Fibroblast of lung (primary cell): ENCODE measurements around the gene CNGA1. TPM values are rescaled to one million over a fixed set of nuclear protein-coding genes. Genes with fewer than 3 reads are reported as not detected.

Experiments used
- DNase-seq, 2 donors: peaks; one replicate each; pipeline versions ENCODE4 v3.0.0 to v3.0.0-alpha.2; 2010; ENCODE audit warnings: low read depth in 2 of 2
- H2AFZ ChIP-seq: 2 replicates; pipeline ENCODE4 v1.5.1; 2012; ENCODE audit warnings: low read length, control low read depth, inconsistent platforms
- H3K27ac ChIP-seq: 2 replicates; pipeline ENCODE4 v1.5.1; 2011; ENCODE audit warnings: low read length, control low read depth; ENCODE audit not compliant: insufficient read depth
- H3K27me3 ChIP-seq: 2 replicates; pipeline ENCODE4 v1.5.1; 2011; ENCODE audit warnings: mild to moderate bottlenecking, low read length; ENCODE audit not compliant: control insufficient read depth, insufficient read depth
- H3K36me3 ChIP-seq: 2 replicates; pipeline ENCODE4 v1.5.1; 2011; ENCODE audit warnings: low read length; ENCODE audit not compliant: control insufficient read depth, insufficient read depth
- H3K4me1 ChIP-seq: 2 replicates; pipeline ENCODE4 v1.5.1; 2011; ENCODE audit warnings: low read length; ENCODE audit not compliant: control insufficient read depth, insufficient read depth; ENCODE audit errors: extremely low read depth
- H3K4me2 ChIP-seq: 2 replicates; pipeline ENCODE4 v1.5.1; 2011; ENCODE audit warnings: low read length, control low read depth; ENCODE audit not compliant: insufficient read depth; ENCODE audit errors: extremely low read depth
- H3K4me3 ChIP-seq, 4 experiments: fragments of 200-600 bp in 1 of 4; sonication (generic) in 1 of 4; replicated peaks in 1 of 4; 2 replicates each; pipeline ENCODE4 v1.5.1; 2011 to 2016; ENCODE audit warnings: low read length in 4 of 4, low read depth in 3 of 4, mild to moderate bottlenecking in 3 of 4, control low read depth in 2 of 4, inconsistent platforms in 1 of 4, mixed read lengths in 1 of 4; ENCODE audit not compliant: insufficient read depth in 1 of 4; ENCODE audit errors: control extremely low read depth in 1 of 4
- H3K79me2 ChIP-seq: 2 replicates; pipeline ENCODE4 v1.5.1; 2012; ENCODE audit warnings: mild to moderate bottlenecking, low read length, inconsistent platforms; ENCODE audit not compliant: control insufficient read depth, insufficient read depth
- H3K9ac ChIP-seq: 2 replicates; pipeline ENCODE4 v1.5.1; 2011; ENCODE audit warnings: mild to moderate bottlenecking, low read length, control low read depth; ENCODE audit not compliant: insufficient read depth
- H3K9me3 ChIP-seq: 2 replicates; pipeline ENCODE4 v1.5.1; 2012; ENCODE audit warnings: low read depth, low read length; ENCODE audit not compliant: control insufficient read depth, insufficient read depth
- H4K20me1 ChIP-seq: 2 replicates; pipeline ENCODE4 v1.5.1; 2011; ENCODE audit warnings: low read length; ENCODE audit not compliant: control insufficient read depth, insufficient read depth; ENCODE audit errors: extremely low read depth
- CTCF ChIP-seq, 2 donors: IDR thresholded peaks in 1 of 2; conservative IDR thresholded peaks in 1 of 2; 1 replicate in 1 of 2; 2 replicates in 1 of 2; pipeline ENCODE4 v1.5.1; 2011 to 2012; ENCODE audit warnings: low read length in 2 of 2, control low read depth in 1 of 2, inconsistent platforms in 1 of 2, low read depth in 1 of 2, mild to moderate bottlenecking in 1 of 2
- EZH2 ChIP-seq: IDR thresholded peaks from 2 replicates; pipeline ENCODE4 v1.5.1; 2012; ENCODE audit warnings: low read length, control low read depth, mild to moderate bottlenecking; ENCODE audit errors: missing control alignments
- polyA plus RNA-seq, 2 donors: library from polyadenylated mRNA; depleted of rRNA in 1 of 2; stranded (reverse) in 1 of 2; unstranded in 1 of 2; fragments of >200 nt; gene quantifications; 2 replicates each; pipeline ENCODE4 v1.2.1, GENCODE V29; 2011 to 2012; ENCODE audit warnings: missing spikeins in 1 of 2
- total RNA-seq: library from RNA; depleted of rRNA; stranded (reverse); fragments of >200 nt; gene quantifications from 2 replicates; pipeline ENCODE4 v1.2.1, GENCODE V29; 2014

The CNGA1 gene
- total and polyA plus RNA-seq, 2 donors (not counting 1 experiment from before 2014, with no cell fraction given): not detected

- Histone ChIP-seq H3K79me2 (no peaks in the 10 kb centered on the region), H3K4me1 (no peaks in the 10 kb centered on the region)
- no peak for DNase-seq
Observed at GRCh38 chr4:48030470-48030869, 14.0 kb upstream of the CNGA1 start.

DNA sequence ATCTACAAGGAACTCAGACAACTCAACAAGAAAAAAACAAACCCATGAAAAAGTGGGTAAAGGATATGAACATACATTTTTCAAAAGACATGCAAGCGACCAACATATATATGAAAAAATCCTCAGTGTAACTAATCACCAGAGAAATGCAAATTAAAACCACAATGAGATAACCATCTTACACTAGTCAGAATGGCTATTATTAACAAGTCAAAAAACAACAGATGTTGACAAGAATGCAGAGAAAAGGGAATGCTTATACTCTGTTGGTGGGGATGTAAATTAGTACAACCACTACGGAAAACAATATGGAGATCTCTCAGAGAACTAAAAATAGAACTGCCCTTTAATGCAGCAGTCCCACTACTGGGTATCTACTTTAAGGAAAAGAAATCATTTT, 12.2 kb upstream of the CNGA1 start:
- H2AFZ ChIP-seq: no peak overlapping the region
- no peaks in the 10 kb centered on the region for H3K36me3 ChIP-seq
- H4K20me1 ChIP-seq: no peaks in the 10 kb centered on the region
- no peak overlapping the region for H3K4me3 ChIP-seq
- H3K27me3 ChIP-seq: no peaks in the 10 kb centered on the region
- DNase-seq: no peak
- H3K9me3 ChIP-seq: no peaks in the 10 kb centered on the region
- no peak for TF ChIP-seq CTCF (conservative IDR thresholded peaks at IDR 0.05 in 1 of 2, IDR thresholded peaks at IDR 0.05 in 1 of 2; ENCODE audit: low read depth in 1 of 2, low read length in 2 of 2)
- no peak for TF ChIP-seq EZH2
- H3K27ac ChIP-seq: no peak overlapping the region
- no peak overlapping the region for H3K4me2 ChIP-seq
- no peak overlapping the region for H3K9ac ChIP-seq
- H3K4me1 ChIP-seq: no peaks in the 10 kb centered on the region
- no peaks in the 10 kb centered on the region for H3K79me2 ChIP-seq

More at GRCh38 chr4:48030470-48030869, 14.0 kb upstream of the CNGA1 start:
- H3K36me3 ChIP-seq: no peaks in the 10 kb centered on the region
- H3K9me3 ChIP-seq: no peaks in the 10 kb centered on the region
- H3K9ac ChIP-seq: no peak overlapping the region
- TF ChIP-seq CTCF (conservative IDR thresholded peaks at IDR 0.05 in 1 of 2, IDR thresholded peaks at IDR 0.05 in 1 of 2; ENCODE audit: low read depth in 1 of 2, low read length in 2 of 2) (no peak), EZH2 (no peak)
- H3K27me3 ChIP-seq: no peaks in the 10 kb centered on the region
- no peak overlapping the region for H3K4me3 ChIP-seq
- no peak overlapping the region for H3K27ac ChIP-seq
- no peak overlapping the region for H2AFZ ChIP-seq
- H4K20me1 ChIP-seq: no peaks in the 10 kb centered on the region
- H3K4me2 ChIP-seq: no peak overlapping the region

GRCh38 chr4:48027653-48028052, 11.2 kb upstream of the CNGA1 start:
- TF ChIP-seq CTCF (conservative IDR thresholded peaks at IDR 0.05 in 1 of 2, IDR thresholded peaks at IDR 0.05 in 1 of 2; ENCODE audit: low read depth in 1 of 2, low read length in 2 of 2) (no peak), EZH2 (no peak)

More at GRCh38 chr4:48027653-48028052, 11.2 kb upstream of the CNGA1 start:
- H3K79me2 ChIP-seq: no peaks in the 10 kb centered on the region
- H3K4me3 ChIP-seq: no peak overlapping the region
- H3K4me1 ChIP-seq: no peaks in the 10 kb centered on the region
- H3K27me3 ChIP-seq: no peaks in the 10 kb centered on the region
- H3K4me2 ChIP-seq: no peak overlapping the region
- H3K27ac ChIP-seq: no peak overlapping the region
- no peak overlapping the region for H3K9ac ChIP-seq
- no peak overlapping the region for H2AFZ ChIP-seq
- no peaks in the 10 kb centered on the region for H3K36me3 ChIP-seq
- H3K9me3 ChIP-seq: no peaks in the 10 kb centered on the region
- no peak for DNase-seq
- H4K20me1 ChIP-seq: no peaks in the 10 kb centered on the region
